HG03520 (cell line): ENCODE measurements around the gene S100G.

Experiments used
- ATAC-seq: cut with Tn5 transposase; IDR thresholded peaks from one replicate; pipeline ENCODE4 v1.9.1; 2021; ENCODE audit warnings: mild to moderate bottlenecking, moderate library complexity; ENCODE audit not compliant: unreplicated experiment

The S100G gene

DNA sequence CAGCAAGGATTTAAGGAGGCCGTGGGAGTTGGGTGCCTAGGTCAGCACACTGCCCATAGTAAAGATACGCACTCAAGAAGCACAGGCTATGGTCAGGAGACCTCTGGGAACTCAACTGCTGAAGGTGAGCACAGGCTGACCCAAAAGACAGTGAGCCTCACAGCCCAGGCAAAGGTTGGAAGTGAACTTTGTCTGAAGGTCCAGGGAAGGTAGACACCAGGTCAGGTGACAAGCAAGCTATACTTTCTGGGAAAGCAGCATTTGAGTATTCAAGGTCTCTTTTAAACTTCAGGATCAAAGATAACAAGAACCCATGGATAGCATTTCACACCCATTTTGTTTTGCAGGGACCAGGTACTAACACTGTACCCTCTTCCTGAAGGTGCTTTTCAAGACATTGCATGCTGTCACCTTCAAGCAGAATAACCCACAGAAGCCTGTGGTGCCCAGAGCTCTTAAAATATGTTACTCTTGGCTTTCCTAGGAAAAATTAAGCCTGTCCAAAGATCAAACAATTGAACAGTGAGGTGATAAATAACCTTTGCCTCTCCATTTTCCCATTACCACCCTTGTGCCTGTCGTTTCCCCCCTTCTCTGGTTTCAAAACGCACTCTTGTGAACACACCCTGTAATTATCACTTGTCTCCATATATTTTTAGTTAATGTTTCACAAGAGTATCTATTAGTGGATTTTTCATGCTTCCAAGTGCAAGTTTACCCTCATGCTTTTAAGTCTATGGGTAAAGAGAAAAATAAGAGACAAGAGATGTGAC lies 3.4 kb upstream of the S100G start:
- ATAC-seq: no peak

DNA sequence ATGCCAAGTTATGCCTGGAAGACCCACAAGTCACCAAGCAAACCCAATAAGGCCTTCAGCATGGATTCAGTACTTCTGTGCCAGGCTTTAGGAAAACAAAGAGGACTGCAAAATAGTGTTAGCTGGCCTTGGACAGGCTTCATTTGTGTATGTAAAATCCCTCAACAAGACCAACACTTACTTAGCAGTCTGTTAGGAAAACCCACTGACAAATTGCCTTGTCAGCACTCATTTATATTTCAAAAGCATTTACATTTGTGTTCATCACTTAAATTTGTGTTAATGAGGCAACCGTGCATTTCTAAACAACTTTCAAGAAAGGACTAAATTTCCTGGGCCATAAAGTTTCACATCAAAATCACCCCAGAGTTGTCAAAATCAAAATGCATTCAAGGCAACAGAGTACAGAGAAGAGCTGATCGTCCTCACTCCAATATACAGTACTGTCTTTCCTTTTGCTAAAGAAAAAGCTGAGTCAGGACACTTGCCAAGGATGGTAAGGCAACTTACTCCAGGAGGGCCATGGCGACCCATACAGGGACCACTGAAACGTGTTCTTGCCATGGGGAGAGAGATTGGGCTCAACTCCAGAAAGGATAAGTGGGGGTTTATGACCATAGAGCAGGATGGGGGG lies 1.6 kb downstream of the S100G start:
- ATAC-seq: no peak

DNA sequence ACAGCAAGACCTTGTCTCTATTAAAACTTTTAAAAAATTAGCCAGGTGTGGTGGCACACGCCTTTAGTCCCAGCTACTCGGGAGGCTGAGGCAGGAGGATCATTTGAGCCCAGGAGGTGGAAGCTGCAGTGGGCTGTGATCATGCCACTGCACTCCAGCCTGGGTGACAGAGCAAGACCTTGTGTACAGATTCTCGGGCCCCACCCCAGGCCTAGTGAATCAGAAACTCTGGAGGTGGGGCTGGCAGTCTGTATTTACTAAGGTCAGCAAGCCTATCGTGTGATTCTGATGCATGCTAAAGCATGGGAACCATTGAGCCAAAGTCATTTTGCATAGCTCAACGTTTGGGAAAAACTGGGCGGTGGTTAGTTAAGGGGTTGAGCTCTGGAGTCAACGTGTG lies 3.5 kb downstream of the S100G start:
- ATAC-seq: no peak

DNA sequence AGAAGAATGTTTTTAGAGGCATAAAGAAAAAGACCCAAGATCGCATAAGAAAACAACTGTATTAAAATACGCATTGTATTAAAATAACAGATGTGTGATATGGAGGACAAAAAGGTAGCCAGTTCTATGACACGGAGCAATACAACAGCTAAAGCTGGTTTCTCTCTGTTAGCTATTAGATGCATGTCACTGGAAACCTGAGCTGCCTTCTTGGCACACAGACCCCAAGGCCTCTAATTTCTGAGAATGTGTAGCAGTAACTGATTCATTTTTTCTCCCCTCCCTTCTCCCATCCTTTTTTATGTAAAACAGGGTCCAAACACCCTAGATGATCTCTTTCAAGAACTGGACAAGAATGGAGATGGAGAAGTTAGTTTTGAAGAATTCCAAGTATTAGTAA lies 4.1 kb downstream of the S100G start:
- no peak for ATAC-seq

DNA sequence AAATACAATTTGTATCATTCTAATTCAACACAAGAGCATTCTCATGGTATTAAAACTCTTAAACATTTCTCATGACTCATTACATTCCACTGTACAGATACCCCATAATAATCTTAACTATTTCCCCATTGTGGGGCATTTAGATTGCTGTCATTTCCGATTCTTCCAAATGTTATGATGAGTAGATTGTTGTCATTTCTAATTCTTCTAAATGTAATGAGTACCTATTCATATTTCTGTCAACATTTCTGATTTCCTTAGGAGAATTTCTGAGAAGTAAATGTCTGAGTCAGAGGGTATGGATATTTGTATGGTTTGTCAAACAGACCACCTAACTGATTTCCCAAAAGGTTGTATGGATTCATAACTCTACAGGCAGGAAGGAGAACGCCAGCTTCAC lies 8.3 kb downstream of the S100G start:
- no peak for ATAC-seq

DNA sequence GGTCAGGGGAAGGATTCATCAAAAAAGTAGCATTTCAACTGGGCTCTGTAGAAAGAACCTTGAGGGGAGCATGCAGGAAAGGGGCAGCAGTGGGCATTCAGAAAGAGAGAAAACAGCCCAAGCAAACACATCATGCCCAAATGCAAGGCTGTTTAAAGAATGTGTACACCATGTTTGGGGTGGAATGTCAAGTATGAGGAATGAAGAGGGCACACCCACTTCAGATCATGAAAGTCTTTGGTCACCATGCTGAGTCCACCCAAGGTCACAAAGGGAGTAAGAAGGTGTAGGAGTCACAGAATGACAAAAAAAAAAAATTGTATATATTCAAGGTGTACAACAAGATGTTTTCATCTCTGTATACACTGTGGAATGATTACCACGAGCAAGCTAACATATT lies 9.4 kb downstream of the S100G start:
- no peak for ATAC-seq

DNA sequence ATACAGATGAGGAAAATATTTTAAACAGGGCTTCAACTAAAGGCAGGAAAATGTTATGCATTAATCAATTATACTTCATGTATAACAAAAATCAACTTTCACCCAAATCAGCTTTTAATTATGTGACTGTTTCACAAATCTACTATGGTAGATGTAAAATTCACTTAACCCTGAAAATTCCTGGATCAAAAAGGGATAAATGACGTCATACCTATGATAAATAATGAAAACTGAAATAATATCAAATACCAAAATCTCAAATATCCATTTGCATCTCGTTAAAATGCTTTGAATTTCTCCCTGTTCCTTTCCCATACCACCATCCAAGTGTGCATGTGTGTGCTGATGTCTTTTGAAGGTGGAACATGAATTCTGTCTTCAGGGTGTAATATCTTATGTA lies 11.5 kb downstream of the S100G start:
- no peak for ATAC-seq

DNA sequence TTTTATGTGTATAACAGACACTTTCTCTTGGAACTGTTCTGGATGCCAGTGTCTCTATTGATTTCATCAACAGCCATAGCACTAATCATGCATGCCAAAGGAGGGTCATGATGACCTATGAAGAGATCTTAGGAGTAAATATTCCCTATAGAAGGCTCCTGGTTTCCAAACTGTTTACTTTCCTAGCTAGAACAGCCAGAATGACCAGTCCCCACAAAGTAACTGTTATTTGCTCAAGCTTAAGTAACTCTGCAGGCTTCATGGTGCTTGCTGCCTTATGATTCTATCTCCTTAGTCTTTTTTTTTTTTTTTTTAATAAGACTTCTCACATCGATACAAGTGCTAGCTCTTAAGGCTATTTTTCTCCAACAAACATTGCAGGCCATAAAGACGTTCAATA lies 12.4 kb downstream of the S100G start:
- no peak for ATAC-seq

DNA sequence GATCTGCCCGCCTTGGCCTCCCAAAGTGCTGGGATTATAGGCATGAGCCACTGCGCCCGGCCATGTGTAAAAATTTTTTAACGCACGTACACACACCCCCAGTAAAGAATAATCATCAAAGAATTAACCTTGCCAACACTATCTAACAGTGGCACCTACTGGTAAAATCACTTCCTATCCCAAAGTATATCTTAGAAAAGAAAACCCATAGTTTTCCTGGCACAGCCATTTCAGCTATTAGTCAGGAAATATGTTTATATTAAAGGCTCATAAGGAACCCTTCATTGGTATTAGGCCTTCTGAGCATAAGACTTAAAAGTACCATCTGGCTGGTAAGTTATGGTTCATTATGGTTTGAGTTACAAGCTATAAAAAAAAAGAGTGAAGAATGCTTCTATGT lies 14.1 kb downstream of the S100G start:
- ATAC-seq: no peak

DNA sequence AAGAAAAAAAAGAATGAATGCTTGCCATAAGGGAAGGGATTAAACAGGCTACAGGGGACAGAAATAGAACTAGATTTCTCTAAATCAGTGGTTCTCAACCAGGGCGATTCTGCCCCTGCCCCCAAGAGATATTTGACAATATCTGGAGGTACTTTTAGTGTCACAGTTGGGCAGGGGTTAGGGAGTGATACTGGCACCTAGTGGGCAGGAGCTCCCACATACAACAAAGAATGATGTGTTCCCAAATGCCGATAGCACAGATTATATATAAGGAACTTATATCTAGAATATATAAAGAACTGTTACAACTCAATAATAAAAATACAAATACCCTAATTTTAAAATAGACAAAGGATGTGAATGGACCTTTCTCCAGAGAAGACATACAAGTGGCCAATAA lies 14.7 kb downstream of the S100G start:
- ATAC-seq: no peak

DNA sequence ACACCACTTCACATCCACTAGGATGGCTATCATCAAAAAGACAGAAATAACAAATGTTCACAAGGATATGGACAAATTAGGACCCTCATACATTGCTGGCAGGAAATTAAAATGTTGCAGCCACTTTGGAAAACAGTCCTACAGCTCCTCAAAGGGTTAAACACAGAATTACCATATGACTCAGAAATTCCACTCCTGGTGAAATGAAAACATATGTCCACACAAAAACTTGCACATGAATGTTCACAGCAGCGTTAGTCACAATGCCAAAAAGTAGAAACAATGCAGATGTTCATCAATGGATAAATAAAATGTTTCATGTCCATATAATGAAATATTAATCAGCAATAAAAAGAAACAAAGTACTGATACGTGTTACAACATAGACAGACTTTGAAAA lies 15.1 kb downstream of the S100G start:
- no peak for ATAC-seq

DNA sequence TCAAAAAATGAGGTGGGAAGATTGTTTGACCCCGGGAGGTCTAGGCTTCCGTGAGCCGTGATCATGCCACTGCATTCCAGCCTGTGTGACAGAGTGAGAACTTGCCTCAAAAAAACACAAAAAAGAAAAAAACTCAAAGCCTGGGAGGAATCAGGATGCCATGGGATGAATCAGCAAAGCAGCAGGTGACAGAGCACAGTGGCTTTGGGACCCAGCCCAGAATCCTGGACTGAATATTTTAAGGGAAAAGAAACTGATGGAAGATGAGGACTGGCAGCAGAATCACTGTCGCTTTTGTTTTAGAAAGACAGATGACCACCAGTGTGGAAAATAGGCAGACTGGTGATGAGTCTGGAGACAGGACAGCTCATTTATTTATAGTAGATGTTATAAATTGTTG lies 16.6 kb downstream of the S100G start:
- ATAC-seq: no peak

DNA sequence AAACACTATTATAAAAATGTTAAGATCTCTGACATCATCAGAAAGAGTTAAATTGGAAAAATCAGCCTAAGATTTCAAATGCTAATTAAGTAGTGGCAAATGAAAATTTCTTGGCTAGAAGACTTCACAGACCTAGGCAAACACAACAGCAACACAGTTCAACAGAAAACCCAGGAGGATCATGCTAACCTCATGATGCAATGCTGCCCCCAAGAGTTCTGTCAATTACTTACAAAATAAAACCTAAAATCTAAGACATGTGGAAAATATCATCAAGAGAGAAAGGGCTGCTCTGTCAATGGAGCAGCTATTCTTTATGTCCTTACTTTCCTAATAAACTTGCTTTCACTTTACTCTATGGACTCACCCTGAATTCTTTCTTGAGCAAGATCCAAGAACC lies 21.0 kb downstream of the S100G start:
- no peak for ATAC-seq

DNA sequence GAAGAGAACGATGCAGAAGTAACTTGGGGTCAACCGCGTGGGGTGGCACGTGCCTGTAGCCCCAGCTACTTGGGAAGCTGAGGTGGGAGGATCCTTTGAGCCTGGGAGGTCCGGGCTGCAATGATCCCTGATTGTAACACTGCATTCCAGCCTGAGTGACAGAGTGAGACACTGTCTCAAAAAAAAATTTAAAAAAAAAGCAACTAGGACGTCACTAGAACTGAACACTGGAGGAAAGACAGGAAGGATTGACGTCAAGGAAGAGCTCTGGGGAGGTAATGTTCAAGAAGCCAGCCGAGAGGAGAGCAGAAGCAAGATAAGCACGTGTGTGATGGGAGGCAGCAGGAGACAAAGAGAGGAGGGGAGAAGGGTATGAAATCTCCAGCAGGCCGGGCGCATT lies 28.7 kb downstream of the S100G start:
- no peak for ATAC-seq

DNA sequence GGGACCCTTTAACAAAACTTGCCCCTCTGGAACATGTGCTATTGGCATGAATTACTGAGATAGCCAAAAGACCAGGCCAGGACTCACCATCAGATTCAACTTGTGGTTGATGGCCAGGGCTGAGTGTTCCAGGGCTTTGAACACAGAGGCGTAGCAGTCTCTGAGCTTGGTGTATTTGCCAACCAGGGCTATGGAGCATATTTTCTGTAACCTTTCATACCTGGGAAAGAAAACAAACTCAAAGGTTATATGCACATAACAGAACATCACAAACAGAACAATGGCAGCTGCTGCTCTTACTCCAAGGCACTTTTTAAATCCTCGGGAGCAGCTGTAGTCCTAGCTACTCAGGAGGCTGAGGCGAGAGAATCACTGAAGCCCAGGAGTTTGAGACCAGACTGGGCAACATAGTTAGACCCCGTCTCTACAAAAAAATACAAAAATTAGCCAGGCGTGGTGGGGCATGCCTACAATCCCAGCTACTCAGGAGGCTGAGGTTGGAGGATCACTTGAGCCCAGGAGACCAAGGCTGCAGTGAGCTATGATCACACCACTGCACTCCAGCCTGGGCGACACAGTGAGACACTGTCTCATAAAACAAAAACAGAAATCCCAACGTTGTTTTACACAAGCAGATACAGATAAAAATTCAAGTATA lies 33.2 kb downstream of the S100G start:
- no peak for ATAC-seq

DNA sequence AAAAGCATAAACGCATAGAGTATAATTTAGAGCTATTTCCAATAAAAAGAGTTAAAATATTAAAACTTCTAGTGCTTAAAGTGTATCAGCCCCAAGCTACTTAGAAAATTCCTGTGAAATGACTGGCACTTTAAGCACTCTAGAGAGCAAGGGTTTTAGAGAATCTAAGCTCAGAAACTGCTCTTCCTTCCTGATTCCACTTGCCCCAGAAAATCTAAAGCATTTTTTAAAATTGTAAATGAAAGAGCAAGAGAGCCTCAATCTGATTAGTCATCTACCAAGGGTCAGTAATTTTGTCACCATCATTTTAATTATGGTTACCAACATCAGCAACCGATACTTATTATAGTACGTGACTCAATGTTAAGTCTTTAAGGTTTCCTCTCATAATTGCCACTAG lies 37.6 kb downstream of the S100G start:
- ATAC-seq: no peak

DNA sequence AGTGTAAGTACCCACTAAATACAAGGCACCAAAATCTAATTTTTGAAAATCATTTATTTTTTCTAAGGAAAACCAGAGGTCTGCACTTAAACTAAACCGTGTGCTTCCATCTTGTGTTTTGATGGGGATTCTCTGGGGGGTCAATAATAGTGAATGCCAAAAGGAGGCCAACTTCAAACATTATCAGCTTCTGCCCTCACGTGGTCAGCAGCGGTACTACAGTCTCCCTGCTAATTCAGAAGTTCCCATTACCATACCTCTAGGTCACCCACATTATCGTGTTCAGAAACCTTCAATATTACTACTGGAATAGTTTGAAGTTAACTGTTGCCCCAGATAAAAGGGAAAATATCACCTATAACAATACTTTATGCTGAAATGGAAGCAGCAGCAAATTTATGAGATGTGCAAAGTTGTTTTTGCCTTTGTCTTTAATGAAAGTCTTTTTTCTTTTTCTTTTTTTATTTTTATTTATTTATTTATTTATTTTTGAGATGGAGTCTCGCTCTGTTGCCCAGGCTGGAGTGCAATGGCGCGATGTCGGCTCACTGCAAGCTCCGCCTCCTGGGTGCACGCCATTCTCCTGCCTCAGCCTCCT lies 45.2 kb downstream of the S100G start:
- peak; percentile 72 for ATAC-seq

DNA sequence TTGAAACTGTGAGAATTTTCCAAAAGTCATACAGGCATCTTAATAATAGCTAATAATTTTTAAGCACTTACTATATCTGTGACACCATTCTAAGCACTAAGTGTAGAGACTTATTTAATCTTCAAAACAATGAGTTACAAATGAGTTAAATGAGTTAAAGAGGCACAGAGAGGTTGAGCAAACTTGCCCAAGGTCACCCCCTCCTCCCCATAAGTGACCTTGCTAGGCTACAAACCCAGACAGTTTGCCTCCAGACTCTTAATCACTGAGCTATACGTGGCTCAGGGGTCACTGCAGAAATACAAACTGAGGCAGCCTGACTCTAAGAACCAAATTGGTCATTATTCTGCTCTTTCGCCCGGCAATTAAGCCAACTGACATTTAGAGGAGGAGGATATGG lies 47.0 kb downstream of the S100G start:
- ATAC-seq: no peak

DNA sequence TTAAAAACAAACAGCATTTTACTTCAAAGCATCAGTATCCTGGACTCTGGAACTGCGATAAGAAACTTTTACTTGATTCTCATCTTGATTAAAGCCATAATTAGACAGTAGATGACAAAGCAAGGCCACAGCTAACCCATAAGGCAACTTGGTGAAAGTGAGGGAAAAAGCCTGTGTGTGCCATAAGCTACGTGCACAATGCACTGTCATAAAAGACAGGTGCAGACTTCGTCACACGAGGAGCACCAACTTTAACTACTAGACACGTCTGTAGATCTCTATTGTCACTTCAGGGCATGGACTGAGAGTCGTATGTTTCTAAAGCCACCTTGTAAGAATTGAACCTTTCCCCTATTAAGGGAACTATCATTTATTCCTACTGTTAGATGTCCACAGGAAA lies 49.4 kb downstream of the S100G start:
- no peak for ATAC-seq

DNA sequence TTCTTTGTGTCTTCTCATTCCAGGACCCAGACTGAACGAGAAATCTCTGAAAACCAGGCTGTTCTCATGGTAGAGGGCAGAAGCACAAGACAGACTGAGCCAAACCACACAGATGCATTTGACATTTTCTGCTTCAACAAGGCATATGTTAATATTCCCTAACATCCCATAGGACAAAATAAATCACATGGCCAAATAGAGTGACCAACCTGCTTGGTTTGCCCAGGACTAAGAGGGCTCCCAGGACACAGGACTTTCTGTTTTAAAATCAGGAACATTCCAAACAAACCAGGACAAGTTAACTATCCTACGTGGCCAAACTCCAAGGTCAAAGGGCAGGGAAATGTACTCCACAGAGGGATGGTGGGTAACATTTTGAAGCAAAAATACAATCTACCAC lies 50.8 kb downstream of the S100G start:
- no peak for ATAC-seq

DNA sequence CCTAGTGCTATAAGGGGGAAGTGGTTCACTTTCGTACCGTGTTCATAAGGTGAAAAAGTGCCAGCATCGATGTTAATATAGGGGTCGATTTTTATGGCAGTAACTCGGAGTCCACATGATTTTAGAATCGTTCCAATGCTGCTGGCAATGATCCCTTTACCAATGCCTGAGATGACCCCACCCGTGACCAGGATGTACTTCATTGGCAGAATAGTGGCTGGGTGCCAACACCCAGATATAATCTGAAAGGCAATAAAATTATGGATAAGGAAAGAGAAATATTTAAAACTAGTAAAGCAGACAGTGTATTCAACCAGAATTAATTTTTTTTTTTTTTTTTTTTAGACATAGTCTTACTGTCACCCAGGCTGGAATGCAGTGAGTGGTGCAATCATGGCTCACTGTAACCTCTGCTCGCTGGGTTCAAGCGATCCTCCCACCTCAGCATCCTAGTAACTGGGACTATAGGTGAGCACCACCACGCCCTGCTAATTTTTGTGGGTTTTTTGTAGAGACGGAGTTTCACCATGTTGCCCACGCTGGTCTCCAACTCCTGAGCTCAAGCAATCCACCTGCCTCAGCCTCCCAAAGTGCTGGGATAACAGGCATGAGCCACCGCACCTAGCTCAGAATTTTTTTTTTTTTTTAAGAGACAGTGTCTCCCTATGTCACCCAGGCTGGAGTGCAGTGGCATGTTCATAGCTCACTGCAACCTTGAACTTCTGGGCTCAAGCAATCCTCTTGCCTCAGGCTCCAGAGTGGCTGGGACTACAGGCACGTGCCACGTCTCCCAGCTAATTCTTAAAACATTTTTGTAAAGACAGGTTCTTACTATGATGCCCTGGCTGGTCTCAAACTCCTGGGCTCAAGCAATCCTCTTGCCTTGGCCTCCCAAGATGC lies 53.0 kb downstream of the S100G start:
- no peak for ATAC-seq
